HG03575 (cell line): ENCODE measurements around the gene ANKS3.

Source experiments
- ATAC-seq: cut with Tn5 transposase; IDR thresholded peaks from one replicate; pipeline ENCODE4 v1.9.1; 2021; ENCODE audit not compliant: unreplicated experiment, insufficient number of reproducible peaks, low FRiP score; ENCODE audit errors: extremely low read depth

ANKS3 gene, protein sequence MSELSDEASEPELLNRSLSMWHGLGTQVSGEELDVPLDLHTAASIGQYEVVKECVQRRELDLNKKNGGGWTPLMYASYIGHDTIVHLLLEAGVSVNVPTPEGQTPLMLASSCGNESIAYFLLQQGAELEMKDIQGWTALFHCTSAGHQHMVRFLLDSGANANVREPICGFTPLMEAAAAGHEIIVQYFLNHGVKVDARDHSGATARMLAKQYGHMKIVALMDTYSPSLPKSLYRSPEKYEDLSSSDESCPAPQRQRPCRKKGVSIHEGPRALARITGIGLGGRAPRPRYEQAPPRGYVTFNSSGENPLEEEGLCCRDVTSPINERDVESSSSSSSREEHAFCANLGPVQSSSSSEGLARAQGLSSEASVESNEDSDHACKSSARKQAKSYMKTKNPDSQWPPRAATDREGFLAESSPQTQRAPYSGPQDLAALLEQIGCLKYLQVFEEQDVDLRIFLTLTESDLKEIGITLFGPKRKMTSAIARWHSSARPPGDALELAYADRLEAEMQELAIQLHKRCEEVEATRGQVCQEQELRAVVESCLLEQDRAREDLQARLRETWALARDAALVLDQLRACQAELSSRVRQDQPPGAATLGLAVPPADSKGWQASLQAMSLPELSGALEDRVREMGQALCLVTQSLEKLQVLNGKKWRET

DNA sequence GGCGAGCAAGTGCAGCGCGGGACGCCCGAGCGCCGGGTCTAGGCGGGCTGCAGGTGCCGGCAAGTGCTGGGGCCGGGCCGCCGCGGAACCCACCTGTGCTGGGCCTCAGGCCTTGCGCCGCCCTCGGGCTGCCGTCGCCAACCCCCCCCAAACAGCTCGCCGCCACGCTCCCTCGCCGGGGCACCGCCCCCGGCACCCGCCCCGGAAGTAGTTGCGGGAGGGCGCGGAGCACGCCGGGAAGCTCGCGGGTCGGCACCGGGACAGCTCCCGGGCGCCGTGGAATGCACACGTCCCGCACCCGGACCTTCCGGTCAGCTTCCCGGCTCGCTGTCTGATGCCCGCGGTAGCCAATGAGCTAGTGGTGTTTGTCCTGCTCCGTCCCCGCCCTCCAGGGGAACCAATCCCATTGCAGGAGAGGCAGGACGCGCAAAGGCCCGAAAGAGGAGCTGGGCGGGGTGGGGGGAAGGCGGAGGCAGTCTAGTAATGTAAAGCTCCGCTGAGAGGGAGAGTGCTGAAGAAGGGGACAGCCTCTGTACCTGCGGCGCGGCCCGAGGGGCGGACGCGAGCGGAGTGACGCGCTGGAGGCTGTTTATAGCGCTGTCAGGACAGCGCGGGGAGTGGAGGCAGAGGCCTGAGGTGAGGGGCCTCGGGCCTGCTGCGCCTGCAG is at the start of gene ANKS3, which contains the start of gene DNAAF8:
Gene ANKS3 (minus strand): TSS at position 209 of the 667 bp plus-strand sequence. CDS start 4,122 bp downstream, outside the sequence.
Gene DNAAF8 (plus strand): TSS at position 475 of the 667 bp plus-strand sequence. CDS start 1,978 bp downstream, outside the sequence.
- peak; percentile 53 for ATAC-seq

DNA sequence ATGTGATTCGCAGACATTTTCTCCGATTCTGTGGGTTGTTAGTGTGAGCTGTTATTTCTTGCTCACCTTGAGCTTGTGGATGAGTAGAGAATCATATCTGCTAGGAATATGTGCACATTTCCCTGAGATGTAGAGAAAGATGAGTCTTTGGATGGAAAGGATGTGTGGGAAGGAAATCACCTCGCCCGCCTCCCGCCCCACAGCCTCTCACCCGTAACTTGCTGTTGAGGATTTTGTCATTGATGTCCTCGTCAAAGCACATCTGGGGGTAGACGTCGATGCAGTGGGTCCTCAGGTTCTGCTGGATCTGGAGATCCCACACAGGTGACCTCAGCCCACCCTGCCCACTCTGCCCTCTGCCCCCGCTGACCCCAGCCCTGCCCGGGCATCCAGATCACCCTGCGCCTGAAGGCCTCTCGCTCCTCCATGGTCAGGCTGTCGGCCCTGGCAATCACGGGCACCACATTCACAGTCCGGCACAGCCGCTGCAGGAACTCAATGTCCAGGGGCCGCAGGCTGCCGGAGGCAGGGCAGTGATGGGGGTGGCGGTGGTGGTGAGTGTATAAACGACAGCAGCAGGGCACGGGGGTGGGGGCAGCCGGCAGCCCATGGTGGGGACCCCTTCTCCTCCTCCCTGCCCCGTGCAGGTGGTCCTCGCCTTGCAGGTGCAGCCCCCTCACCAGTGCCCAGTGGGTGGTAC is 49.3 kb upstream of the ANKS3 start:
- ATAC-seq, result no peak

DNA sequence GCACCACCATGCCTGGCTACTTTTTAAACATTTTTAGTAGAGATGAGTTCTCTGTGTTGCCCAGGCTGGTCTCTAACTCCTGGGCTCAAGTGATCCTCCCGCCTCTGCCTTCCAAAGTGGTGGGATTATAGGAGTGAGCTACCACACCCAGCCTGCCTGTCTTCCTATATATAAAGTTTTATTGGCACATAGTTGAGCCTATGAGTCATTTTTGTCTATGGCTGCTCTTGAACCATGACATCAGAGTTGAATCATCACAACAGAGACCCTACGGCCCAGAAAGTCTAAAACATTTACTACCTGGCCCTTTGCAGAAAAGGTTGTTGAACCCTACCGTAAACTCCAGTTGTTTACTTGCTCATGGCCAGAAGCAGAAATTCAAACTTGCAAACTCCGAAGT is 46.2 kb upstream of the ANKS3 start:
- no peak for ATAC-seq

DNA sequence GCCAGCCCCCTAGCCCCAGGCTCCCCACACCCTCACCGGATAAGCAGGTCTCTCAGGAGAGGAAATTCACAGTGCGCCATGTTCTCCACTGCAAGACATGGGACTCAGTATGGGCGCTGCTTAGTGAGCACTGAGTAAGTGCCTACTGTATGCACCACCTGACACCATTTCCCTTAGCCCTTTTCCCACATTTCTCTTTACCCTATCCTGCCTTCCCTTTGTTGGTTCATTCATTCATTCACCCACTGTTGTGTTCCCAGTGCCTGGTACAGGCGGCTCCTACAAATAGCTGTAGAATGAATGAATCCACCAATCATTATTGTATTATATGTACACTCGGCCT is 44.0 kb upstream of the ANKS3 start:
- no peak for ATAC-seq

DNA sequence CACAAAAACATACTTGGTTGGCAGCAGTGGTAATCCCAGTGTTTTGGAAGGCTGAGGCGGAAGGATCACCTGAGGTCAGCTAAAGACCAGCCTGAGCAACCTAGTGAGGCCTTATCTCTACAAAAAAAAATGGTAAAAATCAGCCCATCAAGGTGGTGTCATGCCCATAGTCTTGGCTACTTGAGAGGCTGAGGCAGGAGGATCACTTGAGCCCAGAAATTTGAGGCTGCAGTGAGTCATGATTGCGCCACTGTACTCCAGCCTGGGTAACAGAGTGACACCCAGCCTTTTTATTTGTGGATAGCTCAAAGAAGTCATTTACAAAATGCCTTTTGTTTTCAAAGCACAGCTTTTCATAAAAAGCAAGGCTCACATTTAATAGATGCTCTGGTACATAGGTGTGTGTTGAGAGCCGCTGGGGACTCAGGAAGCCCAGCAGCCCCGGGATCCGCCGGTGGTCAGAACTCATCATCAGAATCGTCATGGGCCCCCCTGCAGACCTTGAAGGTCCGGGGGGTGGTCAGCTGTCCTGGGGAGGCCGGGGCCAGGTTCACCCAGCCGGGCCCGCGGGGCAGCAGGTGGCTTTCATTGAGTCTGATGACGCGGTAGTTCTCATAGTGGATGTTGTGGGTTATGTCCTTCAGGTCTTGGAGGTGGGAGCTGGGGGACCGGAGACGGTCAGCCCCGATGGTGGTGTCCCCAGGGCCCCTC is 43.4 kb upstream of the ANKS3 start:
- ATAC-seq, result no peak

DNA sequence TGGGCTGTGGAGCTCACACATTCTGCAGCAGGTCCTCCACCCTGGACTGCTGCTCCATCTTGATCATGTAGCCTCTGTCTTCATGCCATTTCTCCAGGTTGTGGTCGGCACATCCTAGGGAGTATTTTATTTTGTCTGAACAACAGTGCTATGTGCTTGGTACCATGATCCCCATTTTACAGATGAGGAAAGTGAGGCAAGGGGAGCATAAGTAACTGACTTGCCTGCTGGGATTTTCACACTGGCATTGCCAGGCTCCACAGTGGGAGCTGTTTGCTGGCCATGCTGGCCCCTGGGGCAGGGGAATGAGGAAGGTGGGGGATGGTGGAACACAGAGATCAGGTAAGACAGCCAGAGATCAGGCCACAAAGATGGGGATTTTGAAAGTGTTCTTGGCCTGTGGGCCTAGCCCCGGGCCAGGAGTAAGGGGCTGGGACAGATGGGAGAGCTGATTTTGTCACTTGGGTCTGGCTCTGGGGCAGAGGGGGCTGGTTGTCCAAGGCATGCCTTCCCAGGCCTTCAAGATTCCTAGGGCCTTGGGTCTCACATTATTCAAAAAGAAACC is 42.2 kb upstream of the ANKS3 start:
- ATAC-seq, result no peak

DNA sequence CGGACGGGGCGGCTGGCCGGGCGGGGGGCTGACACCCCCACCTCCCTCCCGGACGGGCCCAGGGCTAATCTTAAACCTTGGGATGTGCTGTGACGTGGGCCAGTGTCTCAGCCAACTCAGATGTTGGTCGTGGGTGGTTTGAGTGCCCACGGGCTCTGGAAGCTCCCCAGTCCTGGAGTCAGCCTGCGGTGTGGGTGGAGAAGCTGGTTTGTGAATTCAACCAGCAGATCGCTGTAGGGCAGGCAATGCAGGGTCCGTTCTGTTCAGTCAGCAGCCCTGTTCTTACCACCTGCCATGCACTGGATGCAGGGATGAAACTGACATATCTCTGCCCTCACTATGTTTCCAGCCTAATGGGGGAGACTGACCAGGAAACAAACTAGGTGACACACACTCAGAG is 40.9 kb upstream of the ANKS3 start:
- no peak for ATAC-seq

DNA sequence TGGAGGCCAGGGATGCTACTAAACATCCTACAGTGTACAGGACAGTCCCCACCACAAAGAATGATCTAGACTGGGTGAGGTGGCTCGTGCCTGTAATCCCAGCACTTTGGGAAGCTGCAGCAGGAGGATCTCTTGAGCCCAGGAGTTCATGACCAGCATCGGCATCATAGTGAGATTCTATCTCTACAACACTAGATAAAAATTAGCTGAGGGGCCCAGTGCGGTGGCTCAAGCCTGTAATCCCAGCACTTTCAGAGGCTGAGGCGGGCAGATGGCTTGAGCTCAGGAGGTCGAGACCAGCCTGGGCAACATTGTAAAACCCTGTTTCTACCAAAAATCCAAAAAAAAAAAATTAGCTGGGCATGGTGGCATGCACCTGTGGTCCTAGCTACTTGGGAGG is 38.3 kb upstream of the ANKS3 start:
- no peak for ATAC-seq

DNA sequence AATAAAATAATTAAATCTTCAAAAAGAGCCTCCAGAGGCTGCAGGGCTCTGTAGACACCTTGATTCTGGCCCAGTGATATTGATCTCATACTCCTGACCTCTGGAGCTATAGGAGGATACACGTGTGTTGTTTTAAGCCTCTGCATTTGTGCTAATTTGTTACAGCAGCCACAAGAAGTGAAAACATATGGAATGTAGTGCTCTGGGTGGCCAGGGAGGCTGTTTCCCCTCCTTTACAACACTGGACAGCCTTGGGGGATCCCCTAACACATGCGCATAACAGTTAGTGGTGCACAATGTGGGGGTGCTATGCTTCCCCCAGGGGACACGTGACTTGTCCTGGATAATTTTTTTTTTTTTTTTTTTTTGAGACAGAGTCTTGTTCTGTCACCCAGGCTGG is 37.6 kb upstream of the ANKS3 start:
- ATAC-seq, result no peak

DNA sequence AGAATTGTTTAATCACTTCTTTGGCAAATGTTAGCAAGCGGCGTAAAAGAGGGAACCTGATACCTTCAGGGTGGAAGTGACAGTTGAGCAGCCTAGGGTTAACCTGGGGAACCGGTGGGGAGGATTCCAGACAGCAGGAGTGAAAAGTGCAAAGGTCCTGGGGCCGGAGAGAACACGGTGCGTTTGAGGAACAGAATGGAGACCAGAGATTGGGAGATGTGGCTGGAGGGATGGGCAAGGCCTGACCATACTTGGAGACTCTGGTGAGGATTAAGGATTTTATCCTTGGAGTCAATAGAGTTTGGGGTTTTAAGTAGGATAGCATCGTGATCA is 35.2 kb upstream of the ANKS3 start:
- ATAC-seq, result no peak

DNA sequence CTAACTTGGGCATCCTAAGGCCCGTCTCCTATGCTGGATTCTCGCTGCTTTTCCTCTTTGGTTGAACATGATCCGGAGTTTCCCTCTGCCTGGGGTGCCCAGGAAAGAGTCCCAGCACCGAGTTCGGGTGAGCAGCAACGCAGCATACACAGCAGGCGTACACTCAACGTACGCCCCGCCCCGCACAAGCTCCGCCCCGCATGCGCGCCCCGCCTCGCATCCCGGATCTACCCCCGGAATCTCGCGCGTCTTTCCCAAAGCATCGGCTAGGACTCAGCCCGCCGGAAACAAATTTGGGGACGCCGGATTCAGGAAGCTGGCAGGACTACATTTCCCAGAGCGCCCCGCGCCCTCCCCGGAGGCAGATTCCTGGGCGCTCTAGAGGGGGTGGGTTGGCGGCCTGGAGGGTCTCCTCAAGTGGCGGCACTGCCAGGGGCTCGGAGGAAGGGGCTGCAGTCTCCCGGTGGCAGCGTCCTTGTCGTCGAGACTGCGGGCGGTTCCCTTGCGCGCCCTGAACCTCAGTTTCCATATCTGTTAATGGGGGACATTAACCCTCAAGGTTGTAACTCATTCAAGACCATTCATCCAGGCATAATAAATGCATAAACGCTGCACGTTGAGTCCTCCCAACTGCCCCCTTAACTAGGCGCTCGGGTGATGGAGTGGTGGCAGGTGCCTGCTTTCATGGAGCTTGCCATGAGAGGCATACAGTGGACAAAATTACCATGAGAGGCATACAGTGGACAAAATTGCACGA is 34.7 kb upstream of the ANKS3 start:
- ATAC-seq, result no peak

DNA sequence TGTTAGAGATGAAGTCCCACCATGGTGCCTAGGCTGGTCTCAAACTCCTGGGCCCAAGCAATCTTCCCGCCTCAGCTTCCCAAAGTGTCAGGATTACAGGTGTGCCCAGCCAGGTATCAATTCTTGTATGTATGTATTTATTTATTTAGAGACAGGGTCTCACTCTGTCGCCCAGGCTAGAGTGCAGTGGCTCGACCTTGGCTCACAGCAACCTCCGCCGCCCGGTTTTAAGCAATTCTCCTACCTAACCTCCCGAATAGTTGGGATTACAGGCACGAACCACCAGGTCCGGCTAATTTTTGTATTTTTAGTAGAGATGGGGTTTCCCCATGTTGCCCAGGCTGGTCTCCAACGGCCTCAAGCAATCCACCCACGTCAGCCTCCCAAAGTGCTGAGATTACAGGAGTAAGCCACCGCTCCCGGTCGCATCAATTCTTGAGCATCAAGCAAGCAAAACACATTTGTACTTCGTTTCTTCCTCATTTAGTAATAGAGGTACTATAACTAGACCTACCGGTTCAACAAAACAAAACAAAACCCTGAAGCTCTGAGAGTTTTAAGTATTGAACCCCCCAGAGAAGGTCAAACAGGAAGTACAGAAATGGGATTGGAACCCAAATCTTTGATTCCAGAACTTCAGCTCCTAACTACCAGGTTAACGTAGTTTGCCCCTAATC is 33.9 kb upstream of the ANKS3 start:
- ATAC-seq, result no peak

DNA sequence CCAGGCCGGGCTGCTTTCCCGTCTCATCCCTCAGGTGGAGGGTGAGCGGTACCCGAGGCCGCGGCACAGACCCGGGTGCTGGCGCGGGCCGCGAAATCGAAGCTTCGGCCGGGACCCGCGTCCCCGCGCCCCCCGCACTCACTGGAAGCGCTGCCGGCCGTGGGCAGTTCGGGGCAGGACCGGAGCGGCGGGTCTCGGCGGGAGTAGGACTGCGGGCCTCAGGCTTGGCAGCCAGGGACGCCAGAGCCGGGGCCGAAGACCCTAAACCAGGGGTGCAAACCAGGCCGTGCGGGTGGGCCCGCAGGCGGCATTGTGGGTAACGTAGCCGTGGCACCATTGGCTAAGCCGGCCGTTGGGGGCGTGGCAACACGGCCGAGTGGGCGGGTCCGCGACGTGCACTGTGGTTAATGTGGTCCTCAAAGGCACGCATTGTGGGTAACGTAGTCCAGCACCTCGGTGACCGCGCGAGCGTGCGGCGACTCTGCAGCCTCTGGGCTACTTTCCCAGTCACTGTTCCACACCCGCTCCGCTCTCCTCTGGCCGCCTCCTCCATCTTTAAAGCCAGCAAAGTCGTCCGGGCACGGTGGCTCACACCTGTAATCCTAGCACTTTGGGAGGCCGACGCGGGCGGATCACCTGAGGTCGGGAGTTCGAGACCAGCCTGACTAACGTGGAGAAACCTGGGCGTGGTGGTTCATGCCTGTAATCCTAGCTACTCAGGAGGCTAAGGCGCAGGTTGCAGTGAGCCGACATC is 33.0 kb upstream of the ANKS3 start, which contains the start of gene ZNF500:
Gene ZNF500 (minus strand): TSS at position 288 of the 754 bp plus-strand sequence. CDS start 1,184 bp downstream, outside the sequence.
- peak; percentile 64 for ATAC-seq

DNA sequence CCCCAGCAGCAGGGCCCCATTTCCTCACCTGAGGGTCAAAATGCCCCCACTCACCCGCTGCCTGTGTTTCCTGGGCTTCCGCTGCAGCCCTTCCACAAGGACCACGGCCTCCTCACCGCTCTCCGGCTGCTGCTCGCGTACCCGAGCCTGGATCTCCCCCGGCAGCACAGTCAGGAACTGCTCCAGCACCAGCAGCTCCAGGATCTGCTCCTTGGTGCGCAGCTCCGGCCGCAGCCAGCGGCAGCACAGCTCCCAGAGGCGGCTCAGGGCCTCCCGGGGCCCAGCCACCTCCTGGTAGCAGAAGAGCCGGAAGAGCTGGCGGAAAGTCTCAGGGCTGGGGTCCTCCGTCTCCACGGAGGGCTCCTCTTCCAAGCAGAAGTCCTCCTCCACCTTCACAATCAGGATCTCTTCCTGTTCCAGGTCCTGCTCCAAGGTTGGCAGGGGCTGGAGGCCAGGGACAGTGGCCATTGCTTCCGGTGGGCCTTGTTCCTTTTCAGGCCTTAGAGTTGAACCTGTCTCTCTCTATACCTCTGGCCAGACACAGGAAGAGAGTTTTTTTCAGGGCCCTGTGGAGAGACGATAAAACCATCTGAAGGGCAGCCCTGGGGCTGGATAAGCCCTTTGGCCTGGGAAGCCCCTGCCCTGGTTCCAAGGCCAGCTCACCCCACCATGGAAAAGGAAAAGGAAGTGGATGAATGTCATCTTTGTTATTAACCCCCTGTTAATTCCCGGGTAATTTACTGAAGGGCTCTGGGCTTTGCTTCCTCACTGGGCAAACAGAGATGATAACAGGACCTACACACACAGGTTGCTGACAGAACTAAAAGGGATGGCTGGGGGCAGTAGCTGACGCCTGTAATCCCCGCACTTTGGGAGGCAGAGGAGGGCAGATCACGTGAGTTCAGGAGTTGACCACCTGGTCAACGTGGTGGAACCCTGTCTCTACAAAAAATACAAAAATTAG is 31.7 kb upstream of the ANKS3 start:
- no peak for ATAC-seq

DNA sequence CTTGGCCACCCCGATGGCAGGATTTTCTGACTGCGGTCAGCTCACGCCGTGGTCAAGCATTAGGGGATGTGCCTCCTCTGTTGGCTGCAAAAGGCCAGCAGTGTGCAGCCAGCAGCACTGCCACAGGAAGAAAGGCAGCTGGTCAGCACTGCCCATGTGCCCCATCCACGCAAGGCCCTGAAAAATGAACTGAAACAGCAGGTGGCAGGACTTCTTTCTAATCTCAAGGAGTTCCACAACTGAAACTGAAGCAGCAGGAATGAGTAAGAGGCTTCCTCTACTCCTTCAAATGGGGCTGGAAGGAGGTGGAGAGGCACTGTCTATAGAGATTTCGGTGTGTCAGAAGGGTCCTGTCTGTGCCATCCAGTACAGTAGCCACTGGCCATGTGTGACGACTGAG is 29.7 kb upstream of the ANKS3 start:
- no peak for ATAC-seq

DNA sequence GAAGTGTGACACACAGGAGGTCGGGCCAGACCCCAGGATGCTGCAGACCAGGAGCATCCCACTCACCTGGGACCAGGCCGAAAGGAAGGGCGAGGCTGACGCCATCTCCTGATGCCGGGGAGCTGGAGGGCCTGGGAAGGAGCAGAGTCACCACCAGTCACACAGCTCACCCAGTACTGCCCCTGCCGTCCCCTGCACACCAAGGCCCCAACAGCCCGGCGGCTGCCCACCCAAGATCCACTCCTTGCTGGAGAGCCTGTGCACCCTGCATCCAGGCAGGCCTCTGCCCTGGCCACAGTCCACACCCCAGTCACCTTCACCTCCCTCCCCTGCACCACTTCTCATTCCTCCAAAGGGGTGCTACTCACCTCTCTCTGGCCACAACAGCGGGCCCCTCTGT is 28.1 kb upstream of the ANKS3 start:
- ATAC-seq, result no peak
